Left renal pelvis (tissue), 4 donors: ENCODE measurements around the gene NUTM2B. TPM values are rescaled to one million over a fixed set of nuclear protein-coding genes. Genes with fewer than 3 reads are reported as not detected.
A peak's percentile ranks its signal among the peaks of the same experiment; 100 is the strongest.
"Not testable (repeated sequence)": the region's sequence is repeated elsewhere in the genome, so short reads cannot be mapped to it uniquely, and the experiment has no call there.

Source experiments
- DNase-seq, 4 donors: peaks; one replicate each; pipeline ENCODE4 v3.0.0-alpha.2; 2013; ENCODE audit warnings: low read depth in 4 of 4, low spot score in 3 of 4
- polyA plus RNA-seq, 4 donors: library from polyadenylated mRNA; unstranded; fragments of 120-200 nt; gene quantifications; one replicate each; pipeline ENCODE4 v1.2.1, GENCODE V29; 2013; ENCODE audit not compliant: insufficient read length in 4 of 4

NUTM2B gene, protein sequence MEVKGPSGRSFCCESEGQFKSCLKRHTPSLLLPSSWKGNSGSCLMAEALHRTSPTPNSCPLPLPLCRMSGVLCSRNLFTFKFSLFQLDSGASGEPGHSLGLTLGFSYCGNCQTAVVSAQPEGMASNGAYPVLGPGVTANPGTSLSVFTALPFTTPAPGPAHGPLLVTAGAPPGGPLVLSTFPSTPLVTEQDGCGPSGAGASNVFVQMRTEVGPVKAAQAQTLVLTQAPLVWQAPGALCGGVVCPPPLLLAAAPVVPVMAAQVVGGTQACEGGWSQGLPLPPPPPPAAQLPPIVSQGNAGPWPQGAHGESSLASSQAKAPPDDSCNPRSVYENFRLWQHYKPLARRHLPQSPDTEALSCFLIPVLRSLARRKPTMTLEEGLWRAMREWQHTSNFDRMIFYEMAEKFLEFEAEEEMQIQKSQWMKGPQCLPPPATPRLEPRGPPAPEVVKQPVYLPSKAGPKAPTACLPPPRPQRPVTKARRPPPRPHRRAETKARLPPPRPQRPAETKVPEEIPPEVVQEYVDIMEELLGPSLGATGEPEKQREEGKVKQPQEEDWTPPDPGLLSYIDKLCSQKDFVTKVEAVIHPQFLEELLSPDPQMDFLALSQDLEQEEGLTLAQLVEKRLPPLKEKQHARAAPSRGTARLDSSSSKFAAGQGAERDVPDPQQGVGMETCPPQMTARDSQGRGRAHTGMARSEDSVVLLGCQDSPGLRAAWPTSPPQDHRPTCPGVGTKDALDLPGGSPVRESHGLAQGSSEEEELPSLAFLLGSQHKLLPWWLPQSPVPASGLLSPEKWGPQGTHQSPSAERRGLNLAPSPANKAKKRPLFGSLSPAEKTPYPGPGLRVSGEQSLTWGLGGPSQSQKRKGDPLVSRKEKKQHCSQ
- 1 to 10 TPM; 1.1 to 3.5 (median 1.9) TPM for polyA plus RNA-seq

DNA sequence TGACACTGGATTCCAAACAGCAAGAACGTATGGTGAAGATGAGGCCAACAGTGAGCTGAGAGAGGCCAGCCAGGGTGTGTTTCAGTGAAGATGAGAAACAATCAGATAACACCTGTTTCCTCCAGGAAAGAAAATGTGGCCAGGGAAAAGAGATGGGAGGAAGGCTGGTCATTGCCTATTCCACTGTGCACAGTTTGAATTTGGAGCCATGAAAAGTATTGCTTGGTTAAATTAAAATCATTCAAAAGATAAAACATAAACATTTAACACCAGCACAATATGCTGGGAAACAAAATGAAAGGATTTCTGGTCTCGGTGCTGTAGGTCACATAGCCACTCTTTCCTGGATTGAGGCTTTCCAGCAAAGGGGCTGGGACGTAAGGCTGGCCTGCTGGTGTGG, at the start of gene NUTM2B:
NUTM2B (plus strand) TSS at position 301 of the 400 bp plus-strand sequence. CDS start 383 bp downstream, outside the sequence.
- not testable (repeated sequence) for DNase-seq

GRCh38 chr10:79663287-79663686, 39.7 kb upstream of the NUTM2B start:
- DNase-seq: not testable (repeated sequence)

GRCh38 chr10:79664686-79665085, 38.3 kb upstream of the NUTM2B start:
- not testable (repeated sequence) for DNase-seq

DNA sequence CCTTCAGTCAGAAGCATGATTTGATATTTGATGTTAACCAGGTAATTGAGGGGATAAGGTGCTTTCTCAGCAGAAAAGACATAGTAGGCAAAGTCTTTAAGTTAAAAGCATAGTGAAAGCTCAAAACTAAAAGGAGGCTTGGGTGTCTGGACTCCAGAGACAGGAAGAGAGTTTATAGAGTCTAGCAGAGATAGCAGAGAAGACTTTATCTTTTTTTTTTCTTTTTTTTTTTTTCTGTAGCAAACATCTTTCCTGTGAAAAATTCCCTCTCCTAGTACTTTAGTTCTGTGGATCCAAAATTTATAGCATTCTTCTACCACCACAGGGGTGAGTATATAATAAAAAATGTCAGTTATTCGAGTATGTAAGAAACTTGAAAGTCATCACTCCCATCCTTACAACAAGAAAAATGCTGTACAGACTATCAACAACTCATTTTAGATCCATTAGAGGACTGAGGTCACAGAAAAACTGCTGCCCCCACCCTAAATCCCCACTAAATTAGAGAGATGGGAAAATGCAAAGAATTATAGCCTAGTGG, 33.7 kb upstream of the NUTM2B start:
- not testable (repeated sequence) for DNase-seq

DNA sequence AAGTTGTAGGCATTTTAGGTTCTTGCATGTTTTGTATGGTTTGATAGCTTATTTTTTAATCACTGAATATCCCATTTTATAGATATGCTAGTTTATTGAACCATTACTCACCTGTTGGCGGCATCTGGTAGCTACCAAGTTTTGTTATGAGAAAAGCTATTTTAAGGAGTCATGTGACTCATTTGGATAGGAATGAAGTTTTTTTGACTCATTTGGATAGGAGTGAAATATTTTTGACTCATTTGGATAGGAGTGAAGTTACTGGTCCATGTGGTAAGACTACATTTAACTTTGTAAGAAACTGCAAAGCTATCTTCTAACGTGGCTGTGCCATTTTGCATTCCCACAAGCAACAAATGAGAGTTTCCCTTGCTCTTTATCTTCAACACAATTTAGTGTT, 28.1 kb upstream of the NUTM2B start:
- not testable (repeated sequence) for DNase-seq

DNA sequence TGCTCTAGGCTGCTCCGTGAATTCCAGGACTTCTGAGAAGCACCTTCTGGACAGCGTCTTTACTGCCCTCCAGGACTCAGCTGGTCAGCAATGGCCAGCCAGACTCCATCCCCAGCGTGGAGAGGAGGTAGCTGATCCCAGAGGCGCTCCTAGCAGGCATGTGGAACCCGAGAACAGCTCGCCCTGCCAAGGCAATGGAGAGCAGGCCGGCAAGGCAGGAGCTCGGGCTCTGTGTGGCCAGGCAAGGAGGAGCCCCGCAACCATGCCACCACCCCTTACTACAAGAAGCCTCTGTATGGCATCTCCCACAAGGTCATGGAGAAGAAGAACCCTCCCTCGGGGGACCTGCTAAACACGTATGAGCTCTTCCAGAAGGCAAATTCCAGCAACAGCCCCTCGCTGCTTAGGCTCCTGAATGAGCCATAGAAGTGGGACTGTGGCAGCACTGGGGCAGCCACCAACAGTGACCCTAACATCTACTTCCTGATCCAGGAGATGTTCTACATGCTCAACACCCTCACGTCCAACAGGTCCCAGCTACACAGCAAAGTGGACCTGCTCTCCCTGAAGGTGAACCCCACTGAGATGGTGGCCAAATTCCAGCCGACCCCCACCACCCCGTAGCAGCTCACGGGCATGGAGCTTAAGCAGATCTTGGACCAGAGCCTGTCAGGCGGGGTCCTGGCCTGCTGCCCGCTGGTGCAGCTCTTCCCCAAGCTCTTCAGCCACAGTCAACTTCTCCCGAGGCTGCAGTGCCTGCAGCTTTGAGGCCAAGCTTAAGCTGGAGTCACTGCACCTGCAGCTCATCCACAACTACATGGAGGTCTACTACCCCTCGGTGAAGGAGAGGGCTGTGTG, 19.8 kb upstream of the NUTM2B start:
- DNase-seq: not testable (repeated sequence)

GRCh38 chr10:79683884-79684720, 18.9 kb upstream of the NUTM2B start:
- not testable (repeated sequence) for DNase-seq

DNA sequence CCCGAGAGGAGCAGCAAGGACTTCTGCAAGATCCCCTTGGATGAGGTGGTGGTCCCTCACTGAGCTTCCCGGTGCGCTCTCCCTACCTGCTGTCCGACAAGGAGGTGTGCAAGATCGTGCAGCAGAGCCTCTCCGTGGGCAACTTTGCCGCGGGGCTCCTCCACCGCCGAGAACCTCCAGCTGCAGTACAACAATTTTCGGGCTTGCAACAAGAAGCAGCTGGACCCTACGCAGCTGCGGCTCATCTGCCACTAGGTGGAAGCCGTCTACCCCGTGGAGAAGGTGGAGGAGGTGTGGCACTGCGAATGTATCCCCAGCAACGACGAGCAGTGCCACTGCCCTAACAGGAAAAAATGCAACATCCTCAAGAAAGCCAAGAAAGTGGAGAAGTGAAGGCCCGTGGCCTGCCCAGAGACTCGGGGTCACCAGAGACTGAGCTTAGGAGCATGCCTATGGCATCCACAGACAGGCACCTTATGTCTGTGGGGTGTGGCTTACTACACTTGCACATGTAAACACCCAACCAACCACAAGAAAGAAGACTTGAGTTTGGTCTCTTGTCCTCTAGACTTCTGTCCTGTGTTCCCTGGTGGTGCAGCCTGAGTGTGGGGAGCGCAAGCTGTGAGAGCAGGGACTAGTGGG, 17.9 kb upstream of the NUTM2B start:
- peak in 1 of 4 donors; percentile 5 for DNase-seq

DNA sequence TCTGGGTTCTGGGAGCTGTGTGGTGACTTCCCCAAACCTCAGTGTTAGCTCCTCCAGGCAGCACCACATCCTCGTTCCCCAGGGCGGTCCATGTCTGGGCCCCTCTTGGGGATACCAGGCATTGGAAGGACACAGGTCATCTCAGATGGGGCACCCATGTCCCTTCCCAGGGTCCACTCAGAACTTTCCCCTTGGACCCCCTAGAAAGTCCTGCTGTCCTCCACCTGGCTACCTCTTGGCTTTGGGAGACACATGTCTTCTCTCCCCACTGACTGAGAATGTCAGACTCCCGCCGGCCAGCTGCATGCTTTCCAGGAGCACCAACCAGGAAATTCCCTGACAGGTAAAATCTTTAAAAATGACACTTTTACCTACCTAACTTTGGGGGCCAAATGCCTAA, 16.4 kb upstream of the NUTM2B start:
- DNase-seq: not testable (repeated sequence)

DNA sequence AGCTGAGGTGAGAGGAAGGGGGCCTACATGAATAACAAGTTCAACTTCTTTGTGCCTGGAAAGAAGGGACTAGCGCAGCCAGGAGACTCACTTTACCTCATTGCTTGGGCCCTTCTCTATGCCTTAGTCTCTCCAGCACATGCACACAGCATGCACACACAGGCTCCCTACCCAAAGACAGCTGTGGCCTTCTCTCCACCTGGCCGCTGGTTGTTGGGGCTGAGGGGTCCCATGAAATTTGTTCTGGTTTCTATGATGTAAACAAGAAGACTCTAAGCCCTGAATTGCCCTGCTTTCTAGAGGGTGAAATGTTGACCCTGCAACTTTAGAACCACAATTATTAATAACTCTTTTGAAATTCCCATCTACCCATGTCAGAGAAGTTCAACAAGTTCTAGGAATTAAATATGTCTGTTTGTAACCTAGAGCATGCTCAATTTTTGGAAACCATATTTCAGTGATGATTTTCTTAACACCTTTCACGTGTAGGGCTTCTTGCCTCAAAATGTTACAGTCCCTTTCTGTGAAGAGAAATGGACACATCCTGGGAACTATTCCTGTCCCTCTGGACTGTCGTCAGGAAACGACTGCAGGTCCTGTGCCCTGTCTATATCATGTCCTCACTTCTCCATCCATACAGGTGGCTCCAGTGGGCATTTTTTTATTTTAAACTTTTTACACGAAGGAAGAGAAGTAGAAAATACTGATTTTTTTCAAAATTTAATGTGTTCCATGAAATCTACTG, 15.4 kb upstream of the NUTM2B start:
- DNase-seq: not testable (repeated sequence)

DNA sequence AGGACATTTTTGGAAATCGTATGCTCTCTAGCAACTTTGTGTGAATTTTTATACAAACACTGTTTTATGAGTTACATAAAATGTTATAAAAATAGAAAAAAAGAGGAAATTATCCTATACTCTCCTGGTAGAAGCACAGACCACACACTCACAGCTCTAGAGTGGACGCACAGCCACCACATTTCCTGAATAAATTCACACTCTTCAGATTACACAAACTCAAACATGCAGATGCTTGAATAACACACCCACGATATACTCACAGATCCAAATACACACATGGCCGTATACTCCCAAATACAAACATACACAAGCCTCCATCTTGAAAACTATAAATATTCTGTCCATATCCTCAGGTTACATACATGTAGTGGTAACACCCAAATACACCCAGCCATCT, 14.2 kb upstream of the NUTM2B start:
- not testable (repeated sequence) for DNase-seq

DNA sequence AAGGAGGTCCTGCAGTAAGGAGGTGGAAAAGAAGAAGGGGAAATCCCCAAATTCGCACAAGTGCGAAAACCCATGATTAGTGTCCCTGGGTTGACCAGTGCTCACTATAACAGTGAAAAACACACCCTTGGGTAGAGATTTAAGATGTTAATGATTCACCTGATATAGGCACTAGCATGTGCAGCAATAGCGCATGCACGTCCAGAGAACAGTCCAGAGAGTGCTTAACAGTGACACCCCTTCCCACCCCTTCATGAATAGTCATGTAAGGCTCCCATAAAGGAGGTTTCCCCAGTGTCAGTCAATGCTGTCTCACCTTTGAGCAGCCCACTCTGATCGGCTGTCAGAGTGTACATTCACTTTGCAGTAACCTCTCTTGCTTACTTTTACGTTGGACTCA, 6.4 kb upstream of the NUTM2B start:
- not testable (repeated sequence) for DNase-seq

DNA sequence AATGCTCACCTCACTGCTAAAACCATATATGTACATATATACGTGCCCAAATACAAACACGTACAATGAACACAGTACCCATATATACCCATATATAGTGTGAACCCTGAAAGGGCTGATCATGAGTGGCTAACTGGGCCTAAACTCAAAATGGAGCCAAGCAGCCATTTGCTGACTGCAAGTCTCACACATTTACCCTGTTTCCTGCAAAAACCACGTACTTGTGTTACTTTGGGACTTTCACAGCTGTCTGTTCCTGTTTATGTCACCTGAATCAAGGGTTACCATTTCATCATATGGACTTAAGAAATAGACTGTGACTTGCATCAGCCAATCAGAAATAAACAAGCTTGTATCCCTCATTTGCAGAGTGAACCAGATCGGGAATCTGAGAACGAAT, 5.9 kb upstream of the NUTM2B start:
- not testable (repeated sequence) for DNase-seq

DNA sequence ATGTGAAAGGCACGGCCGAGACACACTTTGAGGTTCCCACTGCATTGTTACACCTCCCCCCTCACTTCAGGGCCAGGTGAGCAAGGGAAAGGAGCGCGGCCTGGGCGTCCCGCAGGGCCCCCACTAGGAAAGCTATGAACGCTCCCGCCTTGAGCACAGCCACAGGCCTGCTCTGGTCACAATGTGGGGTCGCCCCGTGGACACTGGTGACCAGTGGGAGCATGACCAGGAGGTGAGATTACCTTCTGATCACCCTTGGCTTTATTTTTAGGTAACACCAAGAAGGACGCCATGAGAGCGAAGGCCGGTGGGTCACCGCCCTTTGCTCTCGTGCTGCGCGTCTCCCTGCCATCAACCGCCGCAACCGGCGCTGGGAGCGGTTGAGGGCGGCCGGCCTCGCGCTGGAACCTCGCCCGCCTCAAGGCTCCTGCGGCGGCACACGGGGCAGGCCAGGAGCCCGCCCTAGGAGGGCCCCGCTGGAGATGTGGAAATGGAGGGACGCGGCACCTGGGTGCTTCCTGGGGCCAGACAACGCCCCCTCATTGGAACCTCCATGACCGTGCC, 2.6 kb upstream of the NUTM2B start:
- not testable (repeated sequence) for DNase-seq

DNA sequence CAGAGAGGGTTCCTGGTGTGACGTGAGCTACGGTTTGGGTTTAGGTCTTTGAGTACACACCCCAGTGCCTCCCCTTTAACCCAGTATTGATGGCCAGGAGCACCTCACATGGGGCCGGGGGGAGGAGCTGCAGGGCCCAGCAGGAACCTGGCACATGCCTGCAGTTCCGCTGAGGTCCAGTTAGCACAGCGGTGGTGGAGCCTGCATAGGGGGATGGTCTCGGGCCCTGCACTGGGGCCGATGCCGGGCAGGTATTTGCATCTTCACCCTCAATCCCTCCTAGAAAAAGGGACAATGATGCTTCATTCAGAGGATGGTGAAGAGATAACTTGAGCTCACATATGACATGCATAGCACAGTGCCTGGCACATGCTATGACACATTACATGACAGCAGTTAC, 4.0 kb downstream of the NUTM2B start:
- DNase-seq: not testable (repeated sequence)

DNA sequence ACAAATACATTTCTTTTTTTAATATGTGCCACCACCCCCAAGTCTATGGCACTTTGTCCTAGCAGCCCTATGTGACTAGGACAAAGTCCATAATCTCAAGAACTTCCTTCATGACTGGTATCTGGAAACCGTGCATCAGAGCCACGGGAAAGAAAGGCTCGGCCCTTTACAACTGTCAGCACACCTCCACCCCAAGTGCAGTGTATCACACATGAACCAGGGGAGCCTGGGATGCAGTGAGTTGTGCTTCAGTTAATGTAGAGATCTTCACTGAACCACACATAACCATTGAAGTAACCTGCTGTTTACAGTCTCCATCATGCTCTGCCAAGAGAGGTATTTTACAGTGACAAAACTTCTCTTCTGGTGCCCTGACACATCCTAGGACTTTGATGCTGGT, 11.9 kb downstream of the NUTM2B start:
- DNase-seq: not testable (repeated sequence)

GRCh38 chr10:79716917-79717579, 14.0 kb downstream of the NUTM2B start:
- not testable (repeated sequence) for DNase-seq
